SK-N-SH treated with all-trans-retinoic acid at 6 μM for 48 hours (cell line): Measurements from ENCODE around the gene CMTM2.

ENCODE experiments used
- ATAC-seq: fragments of 200-7000 bp; cut with Tn5 transposase; 3 replicates; pipeline ENCODE4 v1.9.1; 2020; ENCODE audit warnings: mild to moderate bottlenecking, moderate library complexity
- ARNTL ChIP-seq: fragments of 450-650 bp; formaldehyde crosslinking; IDR thresholded peaks from 2 replicates; pipeline ENCODE4 v1.5.0; 2020; ENCODE audit warnings: low read depth, mild to moderate bottlenecking, moderate library complexity, borderline replicate concordance
- CREB5 ChIP-seq: fragments of 250-450 bp; sonication (Bioruptor Pico); IDR thresholded peaks from 2 replicates; pipeline ENCODE4 v1.5.1; 2020; ENCODE audit warnings: low read depth, mild to moderate bottlenecking, moderate library complexity
- CSDC2 ChIP-seq: fragments of 250-450 bp; sonication (Bioruptor Pico); IDR thresholded peaks from 2 replicates; pipeline ENCODE4 v1.5.0; 2020; ENCODE audit warnings: mild to moderate bottlenecking, moderate library complexity
- ESRRG ChIP-seq: fragments of 250-450 bp; sonication (Bioruptor Pico); IDR thresholded peaks from 2 replicates; pipeline ENCODE4 v1.6.1; 2021; ENCODE audit warnings: mild to moderate bottlenecking
- GLIS3 ChIP-seq: fragments of 250-450 bp; sonication (Bioruptor Pico); IDR thresholded peaks from 2 replicates; pipeline ENCODE4 v1.5.0; 2020; ENCODE audit warnings: mild to moderate bottlenecking, moderate library complexity
- ISL1 ChIP-seq: fragments of 250-450 bp; sonication (Bioruptor Pico); IDR thresholded peaks from 2 replicates; pipeline ENCODE4 v2.1.2; 2022; ENCODE audit warnings: mild to moderate bottlenecking, moderate library complexity
- OSR1 ChIP-seq: fragments of 250-450 bp; sonication (Bioruptor Pico); IDR thresholded peaks from 2 replicates; pipeline ENCODE4 v1.8.0; 2022; ENCODE audit warnings: moderate library complexity, mild to moderate bottlenecking, inconsistent platforms
- POU6F1 ChIP-seq: fragments of 250-450 bp; sonication (Bioruptor Pico); IDR thresholded peaks from 2 replicates; pipeline ENCODE4 v1.8.0; 2021; ENCODE audit warnings: low read depth, mild to moderate bottlenecking, moderate library complexity, borderline replicate concordance
- PPARA ChIP-seq: fragments of 250-450 bp; sonication (Bioruptor Pico); IDR thresholded peaks from 2 replicates; pipeline ENCODE4 v1.5.0; 2020; ENCODE audit warnings: mild to moderate bottlenecking, borderline replicate concordance
- TCF4 ChIP-seq: fragments of 250-450 bp; sonication (Bioruptor Pico); IDR thresholded peaks from 2 replicates; pipeline ENCODE4 v1.8.0; 2021; ENCODE audit warnings: mild to moderate bottlenecking, moderate library complexity, borderline replicate concordance
- TOX ChIP-seq: fragments of 250-450 bp; sonication (Bioruptor Pico); IDR thresholded peaks from 2 replicates; pipeline ENCODE4 v1.8.0; 2021; ENCODE audit warnings: mild to moderate bottlenecking, moderate library complexity, borderline replicate concordance
- ZC3H10 ChIP-seq: fragments of 250-450 bp; sonication (Bioruptor Pico); IDR thresholded peaks from 2 replicates; pipeline ENCODE4 v1.5.1; 2021; ENCODE audit warnings: mild to moderate bottlenecking, moderate library complexity
- ZFP3 ChIP-seq: fragments of 250-450 bp; sonication (Bioruptor Pico); IDR thresholded peaks from 2 replicates; pipeline ENCODE4 v1.5.0; 2020; ENCODE audit warnings: mild to moderate bottlenecking, moderate library complexity
- ZFP30 ChIP-seq: fragments of 450-650 bp; formaldehyde crosslinking; IDR thresholded peaks from 2 replicates; pipeline ENCODE4 v1.5.0; 2022; ENCODE audit warnings: mild to moderate bottlenecking, moderate library complexity
- ZNF565 ChIP-seq: fragments of 450-650 bp; formaldehyde crosslinking; conservative IDR thresholded peaks from 2 replicates; pipeline ENCODE4 v1.5.0; 2020; ENCODE audit warnings: low read depth, mild to moderate bottlenecking, moderate library complexity
- ZNF70 ChIP-seq: fragments of 450-650 bp; formaldehyde crosslinking; IDR thresholded peaks from 2 replicates; pipeline ENCODE4 v1.5.0; 2020; ENCODE audit warnings: mild to moderate bottlenecking, moderate library complexity
- ZNF8 ChIP-seq: fragments of 450-650 bp; formaldehyde crosslinking; IDR thresholded peaks from 2 replicates; pipeline ENCODE4 v1.5.0; 2020; ENCODE audit warnings: mild to moderate bottlenecking, moderate library complexity
- TF ChIP-seq, protein P1 (sequence below): fragments of 250-450 bp; sonication (Bioruptor Pico); IDR thresholded peaks from 2 replicates; pipeline ENCODE4 v1.5.0; 2020; ENCODE audit warnings: mild to moderate bottlenecking, moderate library complexity
- TF ChIP-seq, protein P2 (sequence below): fragments of 250-450 bp; sonication (Bioruptor Pico); IDR thresholded peaks from 2 replicates; pipeline ENCODE4 v1.5.1; 2021; ENCODE audit warnings: mild to moderate bottlenecking, moderate library complexity
- TF ChIP-seq, protein P3 (sequence below): fragments of 250-450 bp; sonication (Bioruptor Pico); IDR thresholded peaks from 2 replicates; pipeline ENCODE4 v1.8.0; 2020; ENCODE audit warnings: mild to moderate bottlenecking, moderate library complexity, borderline replicate concordance

The CMTM2 gene

DNA sequence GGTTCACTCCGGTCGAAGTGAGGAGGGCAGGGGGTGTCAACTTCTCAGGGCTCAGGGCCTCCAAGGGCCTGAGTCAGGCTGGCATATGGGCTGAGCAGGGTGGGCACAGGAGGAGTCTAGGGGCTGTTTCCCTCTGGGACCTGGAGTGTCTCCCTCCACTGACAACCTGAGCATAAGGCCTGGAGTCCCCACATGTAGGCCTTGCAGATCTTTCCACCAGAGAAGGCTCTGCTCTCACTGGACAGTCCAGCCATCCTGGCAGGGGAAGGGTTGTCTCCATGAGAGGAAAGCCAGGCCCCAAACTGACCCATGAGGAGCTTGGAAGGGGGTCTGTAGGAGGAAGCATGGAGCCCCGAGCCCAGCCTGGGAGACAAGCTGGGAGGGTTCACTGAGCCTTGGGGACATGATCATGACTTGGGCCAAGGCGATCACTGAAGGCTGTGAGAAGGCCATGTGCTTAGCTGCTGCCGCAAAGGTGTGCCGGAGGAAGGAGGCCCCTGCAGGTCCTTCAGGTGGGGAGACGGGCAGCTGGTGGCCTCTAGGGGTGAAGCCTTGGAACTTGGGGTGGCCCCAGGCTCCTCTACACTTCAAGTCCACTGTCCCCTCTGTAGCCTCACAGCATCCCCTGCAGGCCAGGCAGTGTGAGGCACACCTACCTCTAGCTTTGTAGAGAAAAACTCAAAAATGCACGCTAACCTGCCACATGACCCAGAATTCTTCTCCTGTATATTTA lies 9.9 kb downstream of the CMTM2 start:
- peak; percentile 91 for ATAC-seq
- TF ChIP-seq, protein P1, sequence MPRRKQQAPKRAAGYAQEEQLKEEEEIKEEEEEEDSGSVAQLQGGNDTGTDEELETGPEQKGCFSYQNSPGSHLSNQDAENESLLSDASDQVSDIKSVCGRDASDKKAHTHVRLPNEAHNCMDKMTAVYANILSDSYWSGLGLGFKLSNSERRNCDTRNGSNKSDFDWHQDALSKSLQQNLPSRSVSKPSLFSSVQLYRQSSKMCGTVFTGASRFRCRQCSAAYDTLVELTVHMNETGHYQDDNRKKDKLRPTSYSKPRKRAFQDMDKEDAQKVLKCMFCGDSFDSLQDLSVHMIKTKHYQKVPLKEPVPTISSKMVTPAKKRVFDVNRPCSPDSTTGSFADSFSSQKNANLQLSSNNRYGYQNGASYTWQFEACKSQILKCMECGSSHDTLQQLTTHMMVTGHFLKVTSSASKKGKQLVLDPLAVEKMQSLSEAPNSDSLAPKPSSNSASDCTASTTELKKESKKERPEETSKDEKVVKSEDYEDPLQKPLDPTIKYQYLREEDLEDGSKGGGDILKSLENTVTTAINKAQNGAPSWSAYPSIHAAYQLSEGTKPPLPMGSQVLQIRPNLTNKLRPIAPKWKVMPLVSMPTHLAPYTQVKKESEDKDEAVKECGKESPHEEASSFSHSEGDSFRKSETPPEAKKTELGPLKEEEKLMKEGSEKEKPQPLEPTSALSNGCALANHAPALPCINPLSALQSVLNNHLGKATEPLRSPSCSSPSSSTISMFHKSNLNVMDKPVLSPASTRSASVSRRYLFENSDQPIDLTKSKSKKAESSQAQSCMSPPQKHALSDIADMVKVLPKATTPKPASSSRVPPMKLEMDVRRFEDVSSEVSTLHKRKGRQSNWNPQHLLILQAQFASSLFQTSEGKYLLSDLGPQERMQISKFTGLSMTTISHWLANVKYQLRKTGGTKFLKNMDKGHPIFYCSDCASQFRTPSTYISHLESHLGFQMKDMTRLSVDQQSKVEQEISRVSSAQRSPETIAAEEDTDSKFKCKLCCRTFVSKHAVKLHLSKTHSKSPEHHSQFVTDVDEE (CRISPR knock-in tag), result no peak
- TF ChIP-seq ESRRG (no peak), ZNF8 (CRISPR knock-in tag) (no peak), ZNF565 (CRISPR knock-in tag) (no peak), GLIS3 (CRISPR knock-in tag) (no peak), PPARA (no peak), TCF4 (CRISPR knock-in tag) (no peak), ARNTL (CRISPR knock-in tag) (no peak), CSDC2 (no peak), CREB5 (CRISPR knock-in tag) (no peak), ISL1 (no peak)

- ATAC-seq, result no peak
- TF ChIP-seq ZNF70 (CRISPR knock-in tag), result no peak
These were observed 11.1 kb downstream of the CMTM2 start for GRCh38 chr16:66590322-66590721.

DNA sequence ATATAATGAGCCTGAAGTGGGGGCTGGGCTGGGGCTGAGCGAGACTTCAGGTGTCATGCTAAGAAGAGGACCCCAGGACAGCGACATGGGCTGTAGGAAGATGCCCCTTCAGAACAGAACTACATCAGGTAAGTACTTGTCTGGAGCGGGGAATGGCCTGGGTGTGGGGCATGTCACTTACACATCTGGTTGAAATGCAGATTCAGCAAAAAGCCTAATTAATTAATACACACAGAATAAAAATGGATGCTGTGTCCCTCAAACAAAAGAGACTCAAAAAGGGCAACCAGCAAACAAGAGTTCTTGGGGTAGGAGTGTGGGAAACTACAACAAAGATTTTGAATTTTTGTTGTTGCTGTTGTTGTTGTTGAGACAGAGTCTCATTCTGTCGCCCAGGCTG lies 11.8 kb downstream of the CMTM2 start:
- no peak for ATAC-seq
- TF ChIP-seq ZNF8 (CRISPR knock-in tag) (no peak), ARNTL (CRISPR knock-in tag) (no peak), ZNF70 (CRISPR knock-in tag) (no peak), TOX (CRISPR knock-in tag) (no peak), OSR1 (CRISPR knock-in tag) (no peak), ZC3H10 (CRISPR knock-in tag) (no peak)
- TF ChIP-seq, protein P2, sequence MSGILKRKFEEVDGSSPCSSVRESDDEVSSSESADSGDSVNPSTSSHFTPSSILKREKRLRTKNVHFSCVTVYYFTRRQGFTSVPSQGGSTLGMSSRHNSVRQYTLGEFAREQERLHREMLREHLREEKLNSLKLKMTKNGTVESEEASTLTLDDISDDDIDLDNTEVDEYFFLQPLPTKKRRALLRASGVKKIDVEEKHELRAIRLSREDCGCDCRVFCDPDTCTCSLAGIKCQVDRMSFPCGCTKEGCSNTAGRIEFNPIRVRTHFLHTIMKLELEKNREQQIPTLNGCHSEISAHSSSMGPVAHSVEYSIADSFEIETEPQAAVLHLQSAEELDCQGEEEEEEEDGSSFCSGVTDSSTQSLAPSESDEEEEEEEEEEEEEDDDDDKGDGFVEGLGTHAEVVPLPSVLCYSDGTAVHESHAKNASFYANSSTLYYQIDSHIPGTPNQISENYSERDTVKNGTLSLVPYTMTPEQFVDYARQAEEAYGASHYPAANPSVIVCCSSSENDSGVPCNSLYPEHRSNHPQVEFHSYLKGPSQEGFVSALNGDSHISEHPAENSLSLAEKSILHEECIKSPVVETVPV (CRISPR knock-in tag), result no peak

DNA sequence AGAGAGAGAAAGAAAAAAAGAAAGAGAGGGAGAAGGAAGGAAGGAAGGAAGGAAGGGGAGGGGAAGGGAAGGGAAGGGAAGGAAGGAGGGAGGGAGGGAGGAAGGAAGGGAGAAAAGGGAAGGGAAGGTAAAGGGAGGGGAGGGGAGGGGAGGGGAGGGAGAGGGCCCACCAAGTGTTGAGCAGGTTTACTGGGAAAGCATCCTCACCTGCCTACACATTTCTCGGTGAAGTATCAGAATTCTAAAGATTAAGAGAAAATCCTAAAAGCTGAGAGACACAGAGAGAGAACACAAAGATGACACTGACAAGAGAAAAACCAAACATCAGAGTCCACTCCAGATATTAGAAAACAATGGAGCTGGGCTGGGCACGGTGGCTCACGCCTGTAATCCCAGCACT lies 13.0 kb downstream of the CMTM2 start:
- TF ChIP-seq PPARA (no peak), ZNF565 (CRISPR knock-in tag) (no peak), ESRRG (no peak), ISL1 (no peak), ZFP3 (CRISPR knock-in tag) (no peak), ARNTL (CRISPR knock-in tag) (no peak), CREB5 (CRISPR knock-in tag) (no peak), OSR1 (CRISPR knock-in tag) (no peak), ZFP30 (CRISPR knock-in tag) (no peak), GLIS3 (CRISPR knock-in tag) (no peak), TCF4 (CRISPR knock-in tag) (no peak), POU6F1 (no peak), TOX (CRISPR knock-in tag) (no peak), CSDC2 (no peak)
- TF ChIP-seq, protein P1 (CRISPR knock-in tag), result no peak
- TF ChIP-seq, protein P3, sequence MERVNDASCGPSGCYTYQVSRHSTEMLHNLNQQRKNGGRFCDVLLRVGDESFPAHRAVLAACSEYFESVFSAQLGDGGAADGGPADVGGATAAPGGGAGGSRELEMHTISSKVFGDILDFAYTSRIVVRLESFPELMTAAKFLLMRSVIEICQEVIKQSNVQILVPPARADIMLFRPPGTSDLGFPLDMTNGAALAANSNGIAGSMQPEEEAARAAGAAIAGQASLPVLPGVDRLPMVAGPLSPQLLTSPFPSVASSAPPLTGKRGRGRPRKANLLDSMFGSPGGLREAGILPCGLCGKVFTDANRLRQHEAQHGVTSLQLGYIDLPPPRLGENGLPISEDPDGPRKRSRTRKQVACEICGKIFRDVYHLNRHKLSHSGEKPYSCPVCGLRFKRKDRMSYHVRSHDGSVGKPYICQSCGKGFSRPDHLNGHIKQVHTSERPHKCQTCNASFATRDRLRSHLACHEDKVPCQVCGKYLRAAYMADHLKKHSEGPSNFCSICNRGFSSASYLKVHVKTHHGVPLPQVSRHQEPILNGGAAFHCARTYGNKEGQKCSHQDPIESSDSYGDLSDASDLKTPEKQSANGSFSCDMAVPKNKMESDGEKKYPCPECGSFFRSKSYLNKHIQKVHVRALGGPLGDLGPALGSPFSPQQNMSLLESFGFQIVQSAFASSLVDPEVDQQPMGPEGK, result no peak
- ATAC-seq, result no peak
